Epithelial cell of alveolus of lung (primary cell): Measurements from ENCODE around the gene TRIM21. TPM values are rescaled to one million over a fixed set of nuclear protein-coding genes. Genes with fewer than 3 reads are reported as not detected.

ENCODE experiments used
- total RNA-seq: library from RNA; depleted of rRNA; stranded (reverse); fragments of >200 nt; gene quantifications from 2 replicates; pipeline ENCODE4 v1.2.1, GENCODE V29; 2015

TRIM21 gene
- 14.2 and 16.1 TPM in 2 replicates for total RNA-seq

GRCh38 chr11:4393209-4393857 lies at the start of gene TRIM21:
Gene TRIM21, minus strand, starts transcription at chr11:4393702. Its CDS starts 3,293 bp downstream, at chr11:4390409.

GRCh38 chr11:4368286-4368685 lies 25.2 kb downstream of the TRIM21 start, which contains the start of gene OR52B4:
Gene OR52B4, minus strand, starts transcription at chr11:4368386. Its CDS starts 91 bp downstream, at chr11:4368295.

Other genes with a start within 250 kb of the TRIM21 start
- not detected in 2 replicates for gene OR52B4, start 25.3 kb downstream of the TRIM21 start, total RNA-seq
- gene OR52K2, start 55.6 kb upstream of the TRIM21 start, total RNA-seq, result not detected in 2 replicates
- gene OR52K1, start 88.9 kb upstream of the TRIM21 start, total RNA-seq, result not detected in 2 replicates
- gene OR52M1, start 151.5 kb upstream of the TRIM21 start, total RNA-seq, result not detected in 2 replicates
- not detected in 2 replicates for gene OR52I2, start 188.0 kb upstream of the TRIM21 start, total RNA-seq
- not detected in 2 replicates for gene OR52I1, start 200.3 kb upstream of the TRIM21 start, total RNA-seq
- gene TRIM68, start 214.5 kb upstream of the TRIM21 start, total RNA-seq, result 5.3 and 11.6 TPM in 2 replicates
- not detected in 2 replicates for gene OR51D1, start 243.8 kb upstream of the TRIM21 start, total RNA-seq